ENCODE measurements around the gene CHMP1A.
"Not testable (repeated sequence)": the region's sequence is repeated elsewhere in the genome, so short reads cannot be mapped to it uniquely, and the experiment has no call there.

CHMP1A gene

GRCh38 chr16:89658221-89658879 lies 842 bp upstream of the CHMP1A start:
- DNase-seq: no peak

- DNase-seq: no peak
Observed at GRCh38 chr16:89656435-89657121, 930 bp downstream of the CHMP1A start.

- no peak for DNase-seq
Observed at GRCh38 chr16:89655062-89655643, 2.4 kb downstream of the CHMP1A start.

GRCh38 chr16:89653656-89654295 lies 3.7 kb downstream of the CHMP1A start:
- no peak for DNase-seq

- no peak for DNase-seq
Observed at GRCh38 chr16:89651584-89651983, 5.9 kb downstream of the CHMP1A start.

- DNase-seq: no peak
Observed at GRCh38 chr16:89646906-89647305, 10.6 kb downstream of the CHMP1A start.

- no peak for DNase-seq
Observed at GRCh38 chr16:89646270-89646669, 11.2 kb downstream of the CHMP1A start.

- no peak for DNase-seq
Observed at GRCh38 chr16:89645122-89645521, 12.4 kb downstream of the CHMP1A start.

GRCh38 chr16:89643769-89644300 lies 13.7 kb downstream of the CHMP1A start:
- DNase-seq: no peak

- DNase-seq: no peak
Observed at GRCh38 chr16:89642574-89642973, 14.9 kb downstream of the CHMP1A start.

- no peak for DNase-seq
Observed at GRCh38 chr16:89641458-89642119, 15.9 kb downstream of the CHMP1A start.

- DNase-seq: no peak
Observed at GRCh38 chr16:89639385-89639784, 18.1 kb downstream of the CHMP1A start.

GRCh38 chr16:89638455-89638854 lies 19.1 kb downstream of the CHMP1A start:
- DNase-seq: no peak

- DNase-seq: no peak
Observed at GRCh38 chr16:89637379-89637778, 20.1 kb downstream of the CHMP1A start.

GRCh38 chr16:89636663-89637062 lies 20.8 kb downstream of the CHMP1A start:
- DNase-seq: no peak

GRCh38 chr16:89634463-89635385 lies 22.8 kb downstream of the CHMP1A start:
- not testable (repeated sequence) for DNase-seq

GRCh38 chr16:89633064-89633631 lies 24.4 kb downstream of the CHMP1A start:
- DNase-seq: no peak

- DNase-seq: no peak
Observed at GRCh38 chr16:89629827-89630610, 27.5 kb downstream of the CHMP1A start.

- no peak for DNase-seq
Observed at GRCh38 chr16:89624777-89625761, 32.4 kb downstream of the CHMP1A start.

All from NCI-H524 treated with DMSO at 0.1 percent for 48 hours (cell line).